NCI-H187 (cell line): ENCODE measurements around the gene DPM2.

Experiments
- DNase-seq, 2 experiments: peaks; one replicate each; lab custom pipeline; 2025; lab: John Stamatoyannopoulos, UW

DPM2 gene

GRCh38 chr9:127936347-127936852 lies 1.3 kb downstream of the DPM2 start:
- DNase-seq = no peak

- DNase-seq = no peak
These were observed 1.9 kb downstream of the DPM2 start for GRCh38 chr9:127935765-127936221.

GRCh38 chr9:127934986-127935385 lies 2.7 kb downstream of the DPM2 start:
- DNase-seq = no peak

GRCh38 chr9:127934248-127934647 lies 3.4 kb downstream of the DPM2 start:
- no peak for DNase-seq

GRCh38 chr9:127931092-127931881 lies 6.4 kb downstream of the DPM2 start:
- DNase-seq = no peak

- DNase-seq = peak; percentile 6 to 32
These were observed 7.2 kb downstream of the DPM2 start, which contains the start of gene PIP5KL1 for GRCh38 chr9:127930231-127931091. TSS of gene PIP5KL1 (minus strand) at chr9:127930777. CDS start at chr9:127930752, 25 bp downstream.

- DNase-seq = no peak
These were observed 8.1 kb downstream of the DPM2 start for GRCh38 chr9:127929625-127929979.

GRCh38 chr9:127928676-127929624 lies 8.7 kb downstream of the DPM2 start:
- DNase-seq = no peak

- DNase-seq = no peak
These were observed 9.5 kb downstream of the DPM2 start for GRCh38 chr9:127927988-127928675.

- DNase-seq = no peak
These were observed 10.3 kb downstream of the DPM2 start for GRCh38 chr9:127927201-127927987.

- no peak for DNase-seq
These were observed 10.8 kb downstream of the DPM2 start for GRCh38 chr9:127926906-127927200.

GRCh38 chr9:127925959-127926905 lies 11.4 kb downstream of the DPM2 start:
- no peak for DNase-seq

- DNase-seq = no peak
These were observed 12.8 kb downstream of the DPM2 start for GRCh38 chr9:127924736-127925444.

GRCh38 chr9:127923771-127924170 lies 13.9 kb downstream of the DPM2 start:
- no peak for DNase-seq

GRCh38 chr9:127923046-127923445 lies 14.6 kb downstream of the DPM2 start:
- DNase-seq = no peak

GRCh38 chr9:127921557-127922120 lies 16.0 kb downstream of the DPM2 start:
- no peak for DNase-seq

GRCh38 chr9:127920794-127921193 lies 16.9 kb downstream of the DPM2 start:
- DNase-seq = no peak

GRCh38 chr9:127919253-127919815 lies 18.3 kb downstream of the DPM2 start:
- no peak for DNase-seq
